Rectal smooth muscle tissue (tissue), 1 donor: ENCODE data around the gene SCN2B.
A peak's percentile ranks its signal among the peaks of the same experiment; 100 is the strongest.
"Not testable (repeated sequence)": the region's sequence is repeated elsewhere in the genome, so short reads cannot be mapped to it uniquely, and the experiment has no call there.

ENCODE experiments used
- H3K27ac ChIP-seq: one replicate; pipeline ENCODE4 v1.7.0; 2013; ENCODE audit warnings: low read depth, low read length, inconsistent platforms
- H3K27me3 ChIP-seq: one replicate; pipeline ENCODE4 v1.7.0; 2013; ENCODE audit warnings: low read length; ENCODE audit not compliant: control insufficient read depth, insufficient read depth
- H3K36me3 ChIP-seq: one replicate; pipeline ENCODE4 v1.7.0; 2013; ENCODE audit warnings: low read length; ENCODE audit not compliant: control insufficient read depth, insufficient read depth
- H3K4me1 ChIP-seq: one replicate; pipeline ENCODE4 v1.7.0; 2013; ENCODE audit warnings: low read length; ENCODE audit not compliant: control insufficient read depth, insufficient read depth
- H3K4me3 ChIP-seq: one replicate; pipeline ENCODE4 v1.7.0; 2013; ENCODE audit warnings: low read length
- H3K9ac ChIP-seq: one replicate; pipeline ENCODE4 v1.7.0; 2013; ENCODE audit warnings: low read length

Gene SCN2B

DNA sequence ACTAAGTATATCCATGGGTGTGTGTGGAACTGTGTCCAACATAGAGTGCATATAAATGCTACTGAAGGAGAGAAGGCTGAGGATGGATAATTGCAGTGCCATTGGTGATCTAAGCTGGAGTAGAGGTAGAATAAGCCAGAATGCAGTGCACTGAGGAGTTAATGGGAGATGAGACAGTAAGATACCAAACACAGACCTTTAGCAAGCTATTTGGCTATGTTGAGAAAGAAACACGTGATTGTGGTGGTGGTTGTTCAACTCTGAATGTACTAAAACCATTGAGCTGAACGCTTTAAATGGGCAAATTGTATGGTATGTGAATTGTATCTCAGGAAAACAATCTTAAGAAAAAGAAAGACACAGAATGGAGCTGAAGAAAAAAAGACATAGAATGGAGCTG is 25.5 kb upstream of the SCN2B start:
- H3K27ac ChIP-seq: no peak overlapping the region
- H3K27me3 ChIP-seq: no peaks in the 10 kb centered on the region
- H3K4me1 ChIP-seq: peaks cover 8% of the 10 kb centered on the region
- no peak overlapping the region for H3K9ac ChIP-seq
- H3K36me3 ChIP-seq: no peaks in the 10 kb centered on the region
- no peak overlapping the region for H3K4me3 ChIP-seq

GRCh38 chr11:118200901-118201680 is 24.7 kb upstream of the SCN2B start:
- Histone ChIP-seq H3K4me1 (peaks cover 8% of the 10 kb centered on the region), H3K36me3 (no peaks in the 10 kb centered on the region), H3K27ac (no peak overlapping the region)

DNA sequence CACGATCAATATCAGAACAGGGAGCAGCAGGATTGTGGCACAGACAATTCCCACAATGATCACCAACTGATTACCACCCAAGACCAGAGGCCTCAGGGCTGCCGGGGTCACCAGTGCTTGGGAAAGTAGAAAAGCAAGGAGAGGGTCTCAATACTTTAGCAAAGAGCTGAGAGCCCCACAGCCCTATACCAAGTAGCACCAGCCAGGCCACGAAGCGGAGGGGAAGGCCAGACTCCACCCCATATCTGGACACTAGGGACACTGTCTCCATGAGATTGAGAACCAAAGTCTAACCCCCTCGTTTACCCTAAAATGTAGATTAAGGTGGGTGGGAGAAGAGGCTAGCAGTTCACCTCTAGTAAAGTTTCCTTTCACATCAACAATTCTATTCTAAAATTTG is 24.1 kb upstream of the SCN2B start:
- Histone ChIP-seq H3K9ac (no peak overlapping the region), H3K27me3 (no peaks in the 10 kb centered on the region), H3K27ac (no peak overlapping the region), H3K4me3 (no peak overlapping the region), H3K36me3 (no peaks in the 10 kb centered on the region), H3K4me1 (peaks cover 9% of the 10 kb centered on the region)

More at GRCh38 chr11:118200901-118201680, 24.7 kb upstream of the SCN2B start:
- no peaks in the 10 kb centered on the region for H3K27me3 ChIP-seq
- no peak overlapping the region for H3K4me3 ChIP-seq
- H3K9ac ChIP-seq: no peak overlapping the region

DNA sequence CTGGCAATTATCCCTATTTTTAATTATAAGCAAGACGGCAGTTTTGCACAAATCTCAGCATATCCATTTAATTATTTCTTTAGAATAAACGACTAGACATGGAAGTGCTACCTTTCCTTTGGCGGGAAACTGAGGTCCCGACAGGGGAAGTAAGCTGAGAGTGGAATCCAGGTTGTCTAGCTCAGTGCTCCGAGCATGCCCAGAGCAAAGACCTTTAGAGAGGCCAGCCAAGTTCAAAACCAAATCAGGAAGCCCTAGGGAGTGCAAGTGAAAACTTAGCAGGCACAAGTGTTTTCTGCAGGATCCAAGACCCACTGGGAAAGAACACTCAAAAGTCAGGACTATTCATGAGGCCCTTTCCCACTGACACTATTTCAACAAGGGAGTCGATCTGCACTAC is 22.7 kb upstream of the SCN2B start:
- Histone ChIP-seq H3K4me1 (peaks cover 23% of the 10 kb centered on the region), H3K4me3 (no peak overlapping the region), H3K27ac (no peak overlapping the region), H3K27me3 (no peaks in the 10 kb centered on the region), H3K9ac (no peak overlapping the region), H3K36me3 (no peaks in the 10 kb centered on the region)

DNA sequence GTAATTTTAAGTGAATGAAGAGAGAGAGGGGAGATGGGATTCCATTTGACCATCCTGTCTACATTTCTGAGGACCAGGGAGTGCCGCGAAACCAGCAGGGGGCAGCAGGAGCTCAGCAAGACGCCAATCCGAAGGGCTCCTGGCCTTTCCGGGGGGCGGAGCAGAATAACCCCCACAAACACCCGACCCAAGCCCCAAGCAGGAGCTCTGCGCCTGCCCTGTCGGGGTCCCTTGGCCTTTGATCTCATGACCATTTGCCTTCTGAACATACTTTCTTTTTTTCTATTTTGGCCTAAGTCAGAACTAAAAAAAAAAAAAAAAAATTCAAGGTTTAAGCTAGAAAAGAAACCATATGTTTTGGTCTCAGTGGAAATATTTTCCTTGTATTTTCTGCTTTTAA is 21.9 kb upstream of the SCN2B start:
- no peaks in the 10 kb centered on the region for H3K27me3 ChIP-seq
- peak overlapping the region; percentile 58 for H3K4me3 ChIP-seq
- no peak overlapping the region for H3K9ac ChIP-seq
- peaks cover 23% of the 10 kb centered on the region for H3K4me1 ChIP-seq
- H3K27ac ChIP-seq: no peak overlapping the region
- no peaks in the 10 kb centered on the region for H3K36me3 ChIP-seq

- no peaks in the 10 kb centered on the region for H3K36me3 ChIP-seq
- H3K4me1 ChIP-seq: peaks cover 23% of the 10 kb centered on the region
- no peak overlapping the region for H3K9ac ChIP-seq
- no peaks in the 10 kb centered on the region for H3K27me3 ChIP-seq
- peak overlapping the region; percentile 30 for H3K4me3 ChIP-seq
- peak overlapping the region; percentile 78 for H3K27ac ChIP-seq
Measured at GRCh38 chr11:118194835-118195627, 18.6 kb upstream of the SCN2B start.

GRCh38 chr11:118193910-118194566 is 17.6 kb upstream of the SCN2B start:
- no peak overlapping the region for H3K4me3 ChIP-seq
- peaks cover 22% of the 10 kb centered on the region for H3K4me1 ChIP-seq
- H3K27ac ChIP-seq: no peak overlapping the region
- no peaks in the 10 kb centered on the region for H3K36me3 ChIP-seq
- no peaks in the 10 kb centered on the region for H3K27me3 ChIP-seq
- H3K9ac ChIP-seq: no peak overlapping the region

DNA sequence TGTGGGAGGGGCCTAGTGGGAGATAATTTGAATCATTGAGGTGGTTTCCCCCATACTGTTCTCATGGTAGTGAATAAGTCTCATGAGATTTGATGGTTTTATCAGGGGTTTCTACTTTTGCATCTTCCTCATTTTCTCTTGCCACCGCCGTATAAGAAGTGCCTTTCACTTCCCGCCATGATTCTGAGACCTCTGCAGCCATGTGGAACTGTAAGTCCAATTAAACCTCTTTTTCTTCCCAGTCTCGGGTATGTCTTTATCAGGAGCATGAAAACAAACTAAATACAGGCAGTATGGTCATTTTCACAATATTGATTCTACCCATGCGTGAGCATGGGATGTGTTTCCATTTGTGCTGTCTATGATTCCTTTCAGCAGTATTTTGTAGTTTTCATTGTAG is 16.4 kb upstream of the SCN2B start:
- H3K4me1 ChIP-seq: peaks cover 15% of the 10 kb centered on the region
- H3K36me3 ChIP-seq, H3K27me3 ChIP-seq, H3K27ac ChIP-seq, H3K9ac ChIP-seq, H3K4me3 ChIP-seq: not testable (repeated sequence)

DNA sequence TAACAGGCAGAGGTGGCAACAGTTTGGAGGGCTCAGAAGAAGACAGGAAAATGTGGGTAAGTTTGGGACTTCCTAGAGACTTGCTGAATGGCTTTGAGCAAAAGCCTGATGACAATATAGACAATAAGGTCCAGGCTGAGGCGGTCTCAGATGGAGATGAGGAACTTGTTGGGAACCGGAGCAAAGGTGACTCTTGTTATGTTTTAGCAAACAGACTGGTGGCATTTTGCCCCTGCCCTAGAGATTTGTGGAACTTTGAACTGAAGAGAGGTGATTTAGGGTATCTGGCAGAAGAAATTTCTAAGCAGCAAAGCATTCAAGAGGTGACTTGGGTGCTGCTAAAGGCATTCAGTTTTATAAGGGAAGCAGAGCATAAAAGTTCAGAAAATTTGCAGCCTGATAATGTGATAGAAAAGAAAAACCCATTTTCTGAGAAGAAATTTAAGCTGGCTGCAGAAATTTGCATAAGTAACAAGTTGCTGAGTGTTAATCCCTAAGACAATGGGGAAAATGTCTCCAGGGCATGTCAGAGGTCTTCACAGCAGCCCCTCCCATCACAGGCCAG is 14.6 kb upstream of the SCN2B start:
- not testable (repeated sequence) for H3K27ac ChIP-seq, H3K36me3 ChIP-seq, H3K9ac ChIP-seq, H3K4me3 ChIP-seq, H3K27me3 ChIP-seq
- H3K4me1 ChIP-seq: peaks cover 15% of the 10 kb centered on the region

DNA sequence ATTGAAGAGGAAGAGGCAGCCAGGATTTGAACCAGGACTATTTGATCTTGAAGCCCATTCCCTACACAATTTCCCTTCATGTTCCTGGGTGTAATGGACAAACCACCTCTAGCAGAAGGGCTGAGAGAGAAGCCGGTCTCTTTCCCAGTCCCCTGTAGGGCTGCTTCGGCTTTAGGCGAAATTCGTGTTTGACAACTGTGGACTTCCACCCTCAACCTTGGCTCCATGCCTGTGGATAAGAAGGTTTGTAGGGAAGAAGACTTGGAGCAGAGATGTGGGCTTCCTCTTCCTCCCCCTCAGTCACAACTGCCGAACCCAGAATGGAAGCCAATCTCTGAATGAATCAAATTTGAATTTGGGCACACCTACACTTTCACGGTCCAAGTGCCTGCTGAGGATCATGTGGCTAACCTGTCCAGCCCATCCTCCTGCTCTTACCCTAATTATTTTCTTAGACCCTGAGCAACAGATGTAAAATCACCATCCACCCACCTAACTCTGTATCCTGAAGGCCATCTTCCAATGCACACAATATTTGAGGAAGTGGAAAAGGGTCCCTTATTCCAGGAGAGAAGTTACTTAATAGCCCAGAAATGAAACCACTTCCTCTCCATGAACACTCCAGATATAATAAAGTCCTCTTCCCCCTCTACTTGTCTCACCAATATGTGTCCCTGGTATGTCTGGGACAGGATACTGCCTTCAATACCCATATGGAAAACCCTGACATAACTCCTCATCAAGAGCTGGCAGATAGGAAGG is 10.1 kb upstream of the SCN2B start:
- no peak overlapping the region for H3K9ac ChIP-seq
- H3K4me1 ChIP-seq: no peaks in the 10 kb centered on the region
- H3K27me3 ChIP-seq: no peaks in the 10 kb centered on the region
- H3K27ac ChIP-seq: no peak overlapping the region
- no peak overlapping the region for H3K4me3 ChIP-seq
- H3K36me3 ChIP-seq: no peaks in the 10 kb centered on the region

DNA sequence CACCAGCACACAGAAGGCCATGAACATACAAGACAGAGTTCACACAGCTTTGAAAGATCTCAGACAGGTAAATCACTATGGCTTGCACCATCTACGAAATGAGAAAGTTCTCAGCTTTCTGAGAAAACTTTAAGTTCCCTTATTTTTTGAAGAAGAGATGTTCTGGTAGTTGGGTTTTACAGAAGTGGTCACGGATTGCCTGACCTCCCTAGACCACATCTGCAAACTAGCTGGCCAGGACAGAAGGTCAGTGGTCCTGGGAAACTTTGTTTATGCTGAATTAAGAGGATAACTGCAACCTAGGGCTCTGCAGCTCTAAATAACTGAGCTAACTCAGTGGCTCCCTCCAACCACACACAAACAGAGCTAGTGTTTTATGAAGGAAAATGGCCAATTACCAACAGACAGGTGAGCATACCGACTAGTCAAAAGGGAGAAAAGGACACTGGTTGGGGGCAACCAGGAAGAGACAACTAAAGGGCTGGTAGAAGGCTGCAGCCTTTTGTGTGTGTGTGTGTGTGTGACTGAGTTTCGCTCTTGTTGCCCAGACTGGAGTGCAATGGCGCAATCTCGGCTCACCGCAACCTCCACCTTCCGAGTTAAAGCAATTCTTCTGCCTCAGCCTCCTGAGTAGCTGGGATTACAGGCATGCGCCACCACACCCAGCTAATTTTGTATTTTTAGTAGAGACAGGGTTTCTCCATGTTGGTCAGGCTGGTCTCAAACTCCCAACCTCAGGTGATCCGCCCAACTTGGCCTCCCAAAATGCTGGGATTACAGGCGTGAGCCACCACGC is 8.5 kb upstream of the SCN2B start:
- no peak overlapping the region for H3K27ac ChIP-seq
- no peak overlapping the region for H3K4me3 ChIP-seq
- no peak overlapping the region for H3K9ac ChIP-seq
- no peaks in the 10 kb centered on the region for H3K27me3 ChIP-seq
- no peaks in the 10 kb centered on the region for H3K36me3 ChIP-seq
- H3K4me1 ChIP-seq: peaks cover 10% of the 10 kb centered on the region
